H1 (cell line): ENCODE data around the gene GOLIM4. TPM values are rescaled to one million over a fixed set of nuclear protein-coding genes. Genes with fewer than 3 reads are reported as not detected.

Source experiments
- CTCF ChIA-PET: fragments of 300-600 bp; sonication (Branson Sonifier 250); formaldehyde crosslinking; loops from one replicate; lab custom pipeline; 2021; ENCODE audit not compliant: partially characterized antibody; lab: Charles Lee
- POLR2A ChIA-PET: fragments of 300-600 bp; sonication (Branson Sonifier 250); formaldehyde crosslinking; loops from one replicate; lab custom pipeline; 2021; ENCODE audit warnings: inconsistent platforms; ENCODE audit not compliant: partially characterized antibody; lab: Charles Lee
- DNase-seq, 2 experiments: peaks; one replicate each; pipeline versions ENCODE4 v3.0.0 to v3.0.0-alpha.2; 2010 to 2022; ENCODE audit warnings: low spot score in 2 of 2, low read depth in 1 of 2, mixed read lengths in 1 of 2
- FAIRE-seq: peaks from 2 replicates; lab custom pipeline; 2011; peaks lifted over from hg19 to GRCh38; lab: Jason Lieb, UNC
- H2AFZ ChIP-seq: 2 replicates; pipeline ENCODE4 v1.8.1; 2012; ENCODE audit warnings: low read length, inconsistent platforms
- H2AK5ac ChIP-seq: 2 replicates; pipeline ENCODE4 v1.6.1; 2013; ENCODE audit warnings: low read depth, low read length
- H2BK120ac ChIP-seq: replicated peaks from 2 replicates; pipeline ENCODE3; 2013; ENCODE audit warnings: low read depth, low read length, inconsistent platforms
- H2BK12ac ChIP-seq: 2 replicates; pipeline ENCODE4 v1.6.1; 2013; ENCODE audit warnings: low read depth, low read length
- H2BK15ac ChIP-seq: 2 replicates; pipeline ENCODE4 v1.6.1; 2013; ENCODE audit warnings: low read length
- H2BK20ac ChIP-seq: 2 replicates; pipeline ENCODE4 v1.6.1; 2013; ENCODE audit warnings: low read length
- H2BK5ac ChIP-seq: 2 replicates; pipeline ENCODE4 v1.6.1; 2013; ENCODE audit warnings: low read depth, low read length
- H3K14ac ChIP-seq: 2 replicates; pipeline ENCODE4 v1.6.1; 2013; ENCODE audit warnings: inconsistent platforms; ENCODE audit not compliant: insufficient read length
- H3K18ac ChIP-seq: 2 replicates; pipeline ENCODE4 v1.6.1; 2013; ENCODE audit warnings: low read length; ENCODE audit errors: extremely low read depth
- H3K23ac ChIP-seq: 2 replicates; pipeline ENCODE4 v1.6.1; 2013; ENCODE audit warnings: inconsistent platforms; ENCODE audit not compliant: insufficient read length
- H3K23me2 ChIP-seq: 2 replicates; pipeline ENCODE4 v1.6.1; 2013; ENCODE audit warnings: low read depth, low read length
- H3K27ac ChIP-seq: 2 replicates; pipeline ENCODE4 v1.6.1; 2011; ENCODE audit warnings: low read depth, low read length, inconsistent platforms
- H3K27me3 ChIP-seq, 4 experiments: replicated peaks in 1 of 4; 1 replicate in 1 of 4; 2 replicates in 3 of 4; pipeline versions ENCODE4 v1.6.1 to v1.8.1; 2011 to 2013; ENCODE audit warnings: low read length in 3 of 4, mild to moderate bottlenecking in 3 of 4, inconsistent platforms in 2 of 4, mixed read lengths in 2 of 4, moderate library complexity in 1 of 4; ENCODE audit not compliant: control insufficient read depth in 3 of 4, insufficient read depth in 3 of 4; ENCODE audit errors: extremely low read depth in 1 of 4
- H3K36me3 ChIP-seq, 4 experiments: 2 replicates each; pipeline versions ENCODE4 v1.6.1 to v1.8.1; 2011 to 2013; ENCODE audit warnings: mild to moderate bottlenecking in 4 of 4, low read length in 3 of 4, moderate library complexity in 2 of 4, control low read depth in 1 of 4, inconsistent platforms in 1 of 4; ENCODE audit not compliant: insufficient read depth in 4 of 4, control insufficient read depth in 2 of 4
- H3K4ac ChIP-seq: replicated peaks from 2 replicates; pipeline ENCODE3; 2013; ENCODE audit warnings: low read length, low read depth, mixed read lengths, inconsistent platforms; ENCODE audit not compliant: insufficient read length
- H3K4me1 ChIP-seq, 4 experiments: replicated peaks in 1 of 4; 1 replicate in 1 of 4; 2 replicates in 3 of 4; pipeline versions ENCODE4 v1.6.1 to v1.8.1; 2011 to 2013; ENCODE audit warnings: low read length in 3 of 4, inconsistent platforms in 2 of 4, mixed read lengths in 1 of 4; ENCODE audit not compliant: insufficient read depth in 4 of 4, control insufficient read depth in 3 of 4
- H3K4me2 ChIP-seq, 2 experiments: 2 replicates each; pipeline versions ENCODE4 v1.6.1 to v1.8.1; 2011 to 2013; ENCODE audit warnings: low read depth in 2 of 2, low read length in 2 of 2, control low read depth in 1 of 2, inconsistent platforms in 1 of 2, mild to moderate bottlenecking in 1 of 2; ENCODE audit not compliant: insufficient read depth in 1 of 2
- H3K4me3 ChIP-seq, 4 experiments: fragments of 200-600, 300-600 bp in 1 of 4; sonication (generic), shearing (Covaris generic), sonication (Bioruptor Twin) in 1 of 4; 2 replicates each; pipeline versions ENCODE4 v1.5.1 to v1.8.1; 2011 to 2016; ENCODE audit warnings: low read length in 4 of 4, low read depth in 3 of 4, control low read depth in 2 of 4, inconsistent platforms in 2 of 4, mild to moderate bottlenecking in 2 of 4, mixed read lengths in 1 of 4, moderate library complexity in 1 of 4; ENCODE audit not compliant: insufficient read depth in 2 of 4; ENCODE audit errors: extremely low read depth in 1 of 4
- H3K56ac ChIP-seq: replicated peaks from 2 replicates; pipeline ENCODE3; 2013; ENCODE audit warnings: low read depth, mild to moderate bottlenecking, mixed read lengths, low read length, inconsistent platforms; ENCODE audit not compliant: insufficient read length
- H3K79me1 ChIP-seq: 2 replicates; pipeline ENCODE4 v1.6.1; 2013; ENCODE audit warnings: low read depth, low read length, control low read depth
- H3K79me2 ChIP-seq, 2 experiments: 2 replicates each; pipeline versions ENCODE4 v1.6.1 to v1.8.1; 2012 to 2013; ENCODE audit warnings: low read length in 2 of 2, mild to moderate bottlenecking in 2 of 2, inconsistent platforms in 1 of 2; ENCODE audit not compliant: insufficient read depth in 2 of 2, control insufficient read depth in 1 of 2
- H3K9ac ChIP-seq, 4 experiments: replicated peaks in 1 of 4; 1 replicate in 1 of 4; 2 replicates in 3 of 4; pipeline versions ENCODE4 v1.6.1 to v1.8.1; 2011 to 2013; ENCODE audit warnings: low read depth in 3 of 4, low read length in 3 of 4, control low read depth in 2 of 4, mild to moderate bottlenecking in 2 of 4, moderate library complexity in 2 of 4, inconsistent platforms in 1 of 4; ENCODE audit errors: extremely low read depth in 1 of 4
- H3K9me3 ChIP-seq, 2 experiments: 2 replicates each; pipeline versions ENCODE4 v1.6.1 to v1.8.1; 2012 to 2013; ENCODE audit warnings: mild to moderate bottlenecking in 2 of 2, moderate library complexity in 2 of 2, control low read depth in 1 of 2, inconsistent platforms in 1 of 2, low read depth in 1 of 2, low read length in 1 of 2, mixed read lengths in 1 of 2; ENCODE audit not compliant: insufficient read depth in 2 of 2
- H4K20me1 ChIP-seq, 2 experiments: replicated peaks in 1 of 2; 2 replicates each; pipeline versions ENCODE3 to v1.8.1; 2011 to 2013; ENCODE audit warnings: inconsistent platforms in 2 of 2, low read length in 2 of 2, mild to moderate bottlenecking in 1 of 2; ENCODE audit not compliant: insufficient read depth in 2 of 2, control insufficient read depth in 1 of 2
- H4K5ac ChIP-seq: 2 replicates; pipeline ENCODE4 v1.6.1; 2013; ENCODE audit warnings: low read length, low read depth, mixed read lengths, inconsistent platforms; ENCODE audit not compliant: insufficient read length
- H4K8ac ChIP-seq: 2 replicates; pipeline ENCODE4 v1.8.0; 2013; ENCODE audit warnings: mild to moderate bottlenecking, moderate library complexity, low read length, inconsistent platforms; ENCODE audit not compliant: insufficient read depth; ENCODE audit errors: extremely low read depth
- H4K91ac ChIP-seq: replicated peaks from 2 replicates; pipeline ENCODE3; 2013; ENCODE audit warnings: low read length, mixed read lengths, inconsistent platforms; ENCODE audit not compliant: insufficient read length
- ASH2L ChIP-seq: fragments of 200-600, 300-600 bp; sonication (generic); IDR thresholded peaks from one replicate; pipeline ENCODE4 v1.7.1; 2017; ENCODE audit warnings: low read length
- BRCA1 ChIP-seq: IDR thresholded peaks from 2 replicates; pipeline ENCODE4 v1.6.1; 2012; ENCODE audit warnings: low read depth, low read length, improper control_type of control experiment
- CBX8 ChIP-seq: fragments of 300-800, 300-1000 bp; sonication (generic); IDR thresholded peaks from 2 replicates; pipeline ENCODE4 v1.7.1; 2016; ENCODE audit warnings: low read depth, low read length, borderline replicate concordance
- CHD1 ChIP-seq: IDR thresholded peaks from 2 replicates; pipeline ENCODE4 v1.6.1; 2012; ENCODE audit warnings: low read depth, low read length, improper control_type of control experiment
- EZH2 ChIP-seq: fragments of 200-600 bp; sonication (generic); IDR thresholded peaks from 2 replicates; pipeline ENCODE4 v1.7.1; 2012; ENCODE audit warnings: low read depth, mild to moderate bottlenecking, moderate library complexity, low read length, inconsistent platforms; ENCODE audit not compliant: severe bottlenecking
- KDM4A ChIP-seq: IDR thresholded peaks from one replicate; pipeline ENCODE4 v1.7.1; 2012; ENCODE audit warnings: low read depth, mild to moderate bottlenecking, moderate library complexity, low read length, inconsistent platforms; ENCODE audit not compliant: severe bottlenecking
- POLR2AphosphoS5 ChIP-seq: IDR thresholded peaks from 2 replicates; pipeline ENCODE4 v1.6.1; 2011; ENCODE audit warnings: low read depth, low read length
- RFX5 ChIP-seq: IDR thresholded peaks from 2 replicates; pipeline ENCODE4 v1.6.1; 2011; ENCODE audit warnings: low read depth, low read length, improper control_type of control experiment, borderline replicate concordance
- RNF2 ChIP-seq: fragments of 200-900, 300-1000 bp; sonication (generic); IDR thresholded peaks from 2 replicates; pipeline ENCODE4 v1.7.1; 2016; ENCODE audit warnings: borderline replicate concordance, low read depth, mild to moderate bottlenecking, antibody characterized with exemption, low read length; ENCODE audit not compliant: poor library complexity, severe bottlenecking; ENCODE audit errors: missing control alignments
- SAP30 ChIP-seq: fragments of 300-600 bp; sonication (generic); IDR thresholded peaks from 2 replicates; pipeline ENCODE4 v1.7.1; 2012; ENCODE audit warnings: low read length, moderate library complexity, mild to moderate bottlenecking, inconsistent platforms; ENCODE audit not compliant: insufficient read depth, insufficient replicate concordance
- SP4 ChIP-seq: IDR thresholded peaks from 2 replicates; pipeline ENCODE4 v1.6.1; 2012; ENCODE audit warnings: low read length, inconsistent platforms
- TCF12 ChIP-seq: IDR thresholded peaks from 2 replicates; pipeline ENCODE4 v1.6.1; 2011; ENCODE audit warnings: low read depth, mild to moderate bottlenecking, low read length
- WGBS, 2 experiments: shearing (Covaris generic) in 1 of 2; methylation state at CpG; one replicate each; pipeline versions ENCODE4 v1.1.6 to v1.1.7; 2013 to 2015; ENCODE audit warnings: low lambda C conversion rate in 2 of 2, mixed read lengths in 2 of 2, inconsistent platforms in 1 of 2, low coverage in 1 of 2, missing lambda C conversion rate in 1 of 2; ENCODE audit not compliant: insufficient replicate concordance in 2 of 2, insufficient coverage in 1 of 2, insufficient read length in 1 of 2; ENCODE audit errors: extremely low coverage in 1 of 2, missing lambda C conversion rate in 1 of 2; 5-methylcytosine and 5-hydroxymethylcytosine counted together
- polyA plus RNA-seq, 7 experiments: library from polyadenylated mRNA; depleted of rRNA in 3 of 7; stranded (reverse) in 5 of 7; unstranded in 2 of 7; fragments of >200 nt in 5 of 7; fragments of 200-250 nt in 2 of 7; gene quantifications; 1 replicate in 5 of 7; 2 replicates in 1 of 7; 4 replicates in 1 of 7; pipeline versions ENCODE4 v1.2.1 to v1.2.3, GENCODE V29; 2011 to 2013; ENCODE audit warnings: missing spikeins in 2 of 7, mixed read lengths in 2 of 7
- total RNA-seq: library from RNA; stranded (reverse); fragmentation: NEBNext Ultra II Directional; extraction: Animal tissue kit (Norgen Biotek cat#: 25700); gene quantifications from 2 replicates; pipeline ENCODE4 v1.2.1, GENCODE V29; 2021

Gene GOLIM4
- total and polyA plus RNA-seq, 2 of the 8 experiments (the other 6 are each of a cell fraction or from before 2014, with no cell fraction given): 5.6 to 29.7 TPM

- 89% methylated on average over 6 of the region's 6 CpGs; no CpG with 5 or more reads in 1 of the 2 experiments for WGBS, 2 experiments
- TF ChIP-seq EZH2 (no peak), RFX5 (no peak), CHD1 (no peak), BRCA1 (no peak), SP4 (no peak), ASH2L (no peak), SAP30 (no peak), TCF12 (no peak), POLR2AphosphoS5 (no peak), CBX8 (no peak), KDM4A (no peak), RNF2 (no peak)
Observed at GRCh38 chr3:168090306-168091085, 5.2 kb downstream of the GOLIM4 start.

More at GRCh38 chr3:168090306-168091085, 5.2 kb downstream of the GOLIM4 start:
- Histone ChIP-seq H3K18ac (no peak overlapping the region), H3K56ac (no peak overlapping the region), H3K79me1 (no peaks in the 10 kb centered on the region), H2AFZ (no peak overlapping the region), H4K8ac (no peak overlapping the region), H4K5ac (no peak overlapping the region), H3K4me2 (no peak overlapping the region), H2BK15ac (no peak overlapping the region), H2AK5ac (no peak overlapping the region), H2BK5ac (no peak overlapping the region), H3K14ac (no peak overlapping the region), H3K23ac (no peak overlapping the region), H2BK120ac (no peak overlapping the region), H3K27ac (no peak overlapping the region), H3K4ac (no peak overlapping the region), H3K27me3 (no peaks in the 10 kb centered on the region), H3K4me1 (peaks cover 0 to 6% (median 2%) of the 10 kb centered on the region in 4 experiments; a peak in 3 of 7 replicates), H4K20me1 (peaks cover 0 to 4% of the 10 kb centered on the region in 2 experiments), H3K9me3 (no peaks in the 10 kb centered on the region), H3K23me2 (peaks cover 6% of the 10 kb centered on the region; the same call in 1 of the 2 replicates), H3K79me2 (peaks cover 3 to 81% of the 10 kb centered on the region in 2 experiments; a peak in 3 of 4 replicates), H3K36me3 (no peaks in the 10 kb centered on the region), H3K9ac (no peak overlapping the region), H4K91ac (no peak overlapping the region), H2BK12ac (no peak overlapping the region), H3K4me3 (no peak overlapping the region), H2BK20ac (no peak overlapping the region)
- DNase-seq: no peak
- ChIA-PET POLR2A (no interaction called here), CTCF (interaction anchor here (0.7 to 2.7 kb wide), 8 partner anchors 8 to 1570 kb away, joined by 3 to 14 read pairs (median 4); no protein-coding TSS in a partner anchor)
- FAIRE-seq: no peak
